H1 (cell line): Measurements from ENCODE around the gene SIGLEC7. TPM values are rescaled to one million over a fixed set of nuclear protein-coding genes. Genes with fewer than 3 reads are reported as not detected.

Source experiments
- CTCF ChIA-PET: fragments of 300-600 bp; sonication (Branson Sonifier 250); formaldehyde crosslinking; loops from one replicate; lab custom pipeline; 2021; ENCODE audit not compliant: partially characterized antibody; lab: Charles Lee
- POLR2A ChIA-PET: fragments of 300-600 bp; sonication (Branson Sonifier 250); formaldehyde crosslinking; loops from one replicate; lab custom pipeline; 2021; ENCODE audit warnings: inconsistent platforms; ENCODE audit not compliant: partially characterized antibody; lab: Charles Lee
- DNase-seq, 2 experiments: peaks; one replicate each; pipeline versions ENCODE4 v3.0.0 to v3.0.0-alpha.2; 2010 to 2022; ENCODE audit warnings: low spot score in 2 of 2, low read depth in 1 of 2, mixed read lengths in 1 of 2
- FAIRE-seq: peaks from 2 replicates; lab custom pipeline; 2011; peaks lifted over from hg19 to GRCh38; lab: Jason Lieb, UNC
- H2AFZ ChIP-seq: 2 replicates; pipeline ENCODE4 v1.8.1; 2012; ENCODE audit warnings: low read length, inconsistent platforms
- H2AK5ac ChIP-seq: 2 replicates; pipeline ENCODE4 v1.6.1; 2013; ENCODE audit warnings: low read depth, low read length
- H2BK120ac ChIP-seq: replicated peaks from 2 replicates; pipeline ENCODE3; 2013; ENCODE audit warnings: low read depth, low read length, inconsistent platforms
- H2BK12ac ChIP-seq: 2 replicates; pipeline ENCODE4 v1.6.1; 2013; ENCODE audit warnings: low read depth, low read length
- H2BK15ac ChIP-seq: 2 replicates; pipeline ENCODE4 v1.6.1; 2013; ENCODE audit warnings: low read length
- H2BK20ac ChIP-seq: 2 replicates; pipeline ENCODE4 v1.6.1; 2013; ENCODE audit warnings: low read length
- H2BK5ac ChIP-seq: 2 replicates; pipeline ENCODE4 v1.6.1; 2013; ENCODE audit warnings: low read depth, low read length
- H3K14ac ChIP-seq: 2 replicates; pipeline ENCODE4 v1.6.1; 2013; ENCODE audit warnings: inconsistent platforms; ENCODE audit not compliant: insufficient read length
- H3K18ac ChIP-seq: 2 replicates; pipeline ENCODE4 v1.6.1; 2013; ENCODE audit warnings: low read length; ENCODE audit errors: extremely low read depth
- H3K23ac ChIP-seq: 2 replicates; pipeline ENCODE4 v1.6.1; 2013; ENCODE audit warnings: inconsistent platforms; ENCODE audit not compliant: insufficient read length
- H3K23me2 ChIP-seq: 2 replicates; pipeline ENCODE4 v1.6.1; 2013; ENCODE audit warnings: low read depth, low read length
- H3K27ac ChIP-seq: 2 replicates; pipeline ENCODE4 v1.6.1; 2011; ENCODE audit warnings: low read depth, low read length, inconsistent platforms
- H3K27me3 ChIP-seq, 4 experiments: replicated peaks in 1 of 4; 1 replicate in 1 of 4; 2 replicates in 3 of 4; pipeline versions ENCODE4 v1.6.1 to v1.8.1; 2011 to 2013; ENCODE audit warnings: low read length in 3 of 4, mild to moderate bottlenecking in 3 of 4, inconsistent platforms in 2 of 4, mixed read lengths in 2 of 4, moderate library complexity in 1 of 4; ENCODE audit not compliant: control insufficient read depth in 3 of 4, insufficient read depth in 3 of 4; ENCODE audit errors: extremely low read depth in 1 of 4
- H3K36me3 ChIP-seq, 4 experiments: 2 replicates each; pipeline versions ENCODE4 v1.6.1 to v1.8.1; 2011 to 2013; ENCODE audit warnings: mild to moderate bottlenecking in 4 of 4, low read length in 3 of 4, moderate library complexity in 2 of 4, control low read depth in 1 of 4, inconsistent platforms in 1 of 4; ENCODE audit not compliant: insufficient read depth in 4 of 4, control insufficient read depth in 2 of 4
- H3K4ac ChIP-seq: replicated peaks from 2 replicates; pipeline ENCODE3; 2013; ENCODE audit warnings: low read length, low read depth, mixed read lengths, inconsistent platforms; ENCODE audit not compliant: insufficient read length
- H3K4me1 ChIP-seq, 4 experiments: replicated peaks in 1 of 4; 1 replicate in 1 of 4; 2 replicates in 3 of 4; pipeline versions ENCODE4 v1.6.1 to v1.8.1; 2011 to 2013; ENCODE audit warnings: low read length in 3 of 4, inconsistent platforms in 2 of 4, mixed read lengths in 1 of 4; ENCODE audit not compliant: insufficient read depth in 4 of 4, control insufficient read depth in 3 of 4
- H3K4me2 ChIP-seq, 2 experiments: 2 replicates each; pipeline versions ENCODE4 v1.6.1 to v1.8.1; 2011 to 2013; ENCODE audit warnings: low read depth in 2 of 2, low read length in 2 of 2, control low read depth in 1 of 2, inconsistent platforms in 1 of 2, mild to moderate bottlenecking in 1 of 2; ENCODE audit not compliant: insufficient read depth in 1 of 2
- H3K4me3 ChIP-seq, 4 experiments: fragments of 200-600, 300-600 bp in 1 of 4; sonication (generic), shearing (Covaris generic), sonication (Bioruptor Twin) in 1 of 4; 2 replicates each; pipeline versions ENCODE4 v1.5.1 to v1.8.1; 2011 to 2016; ENCODE audit warnings: low read length in 4 of 4, low read depth in 3 of 4, control low read depth in 2 of 4, inconsistent platforms in 2 of 4, mild to moderate bottlenecking in 2 of 4, mixed read lengths in 1 of 4, moderate library complexity in 1 of 4; ENCODE audit not compliant: insufficient read depth in 2 of 4; ENCODE audit errors: extremely low read depth in 1 of 4
- H3K56ac ChIP-seq: replicated peaks from 2 replicates; pipeline ENCODE3; 2013; ENCODE audit warnings: low read depth, mild to moderate bottlenecking, mixed read lengths, low read length, inconsistent platforms; ENCODE audit not compliant: insufficient read length
- H3K79me1 ChIP-seq: 2 replicates; pipeline ENCODE4 v1.6.1; 2013; ENCODE audit warnings: low read depth, low read length, control low read depth
- H3K79me2 ChIP-seq, 2 experiments: 2 replicates each; pipeline versions ENCODE4 v1.6.1 to v1.8.1; 2012 to 2013; ENCODE audit warnings: low read length in 2 of 2, mild to moderate bottlenecking in 2 of 2, inconsistent platforms in 1 of 2; ENCODE audit not compliant: insufficient read depth in 2 of 2, control insufficient read depth in 1 of 2
- H3K9ac ChIP-seq, 4 experiments: replicated peaks in 1 of 4; 1 replicate in 1 of 4; 2 replicates in 3 of 4; pipeline versions ENCODE4 v1.6.1 to v1.8.1; 2011 to 2013; ENCODE audit warnings: low read depth in 3 of 4, low read length in 3 of 4, control low read depth in 2 of 4, mild to moderate bottlenecking in 2 of 4, moderate library complexity in 2 of 4, inconsistent platforms in 1 of 4; ENCODE audit errors: extremely low read depth in 1 of 4
- H3K9me3 ChIP-seq, 2 experiments: 2 replicates each; pipeline versions ENCODE4 v1.6.1 to v1.8.1; 2012 to 2013; ENCODE audit warnings: mild to moderate bottlenecking in 2 of 2, moderate library complexity in 2 of 2, control low read depth in 1 of 2, inconsistent platforms in 1 of 2, low read depth in 1 of 2, low read length in 1 of 2, mixed read lengths in 1 of 2; ENCODE audit not compliant: insufficient read depth in 2 of 2
- H4K20me1 ChIP-seq, 2 experiments: replicated peaks in 1 of 2; 2 replicates each; pipeline versions ENCODE3 to v1.8.1; 2011 to 2013; ENCODE audit warnings: inconsistent platforms in 2 of 2, low read length in 2 of 2, mild to moderate bottlenecking in 1 of 2; ENCODE audit not compliant: insufficient read depth in 2 of 2, control insufficient read depth in 1 of 2
- H4K5ac ChIP-seq: 2 replicates; pipeline ENCODE4 v1.6.1; 2013; ENCODE audit warnings: low read length, low read depth, mixed read lengths, inconsistent platforms; ENCODE audit not compliant: insufficient read length
- H4K8ac ChIP-seq: 2 replicates; pipeline ENCODE4 v1.8.0; 2013; ENCODE audit warnings: mild to moderate bottlenecking, moderate library complexity, low read length, inconsistent platforms; ENCODE audit not compliant: insufficient read depth; ENCODE audit errors: extremely low read depth
- H4K91ac ChIP-seq: replicated peaks from 2 replicates; pipeline ENCODE3; 2013; ENCODE audit warnings: low read length, mixed read lengths, inconsistent platforms; ENCODE audit not compliant: insufficient read length
- CTBP2 ChIP-seq: IDR thresholded peaks from 2 replicates; pipeline ENCODE4 v1.7.0; 2011; ENCODE audit warnings: borderline replicate concordance, mild to moderate bottlenecking, moderate library complexity, mixed read lengths, low read length; ENCODE audit not compliant: insufficient read depth, insufficient read length
- EP300 ChIP-seq, 2 experiments: IDR thresholded peaks; 1 replicate in 1 of 2; 2 replicates in 1 of 2; pipeline ENCODE4 v1.6.1; 2011 to 2012; ENCODE audit warnings: low read depth in 2 of 2, low read length in 2 of 2, mild to moderate bottlenecking in 2 of 2, borderline replicate concordance in 1 of 2, inconsistent platforms in 1 of 2, moderate library complexity in 1 of 2
- JUND ChIP-seq: IDR thresholded peaks from 2 replicates; pipeline ENCODE4 v1.6.1; 2011; ENCODE audit warnings: mild to moderate bottlenecking, improper control_type of control experiment, low read length
- SP2 ChIP-seq: IDR thresholded peaks from 2 replicates; pipeline ENCODE4 v1.6.1; 2012; ENCODE audit warnings: mild to moderate bottlenecking, low read length, inconsistent platforms
- TAF7 ChIP-seq: optimal IDR thresholded peaks from 2 replicates; pipeline ENCODE3; 2011; ENCODE audit warnings: low read depth, mild to moderate bottlenecking, inconsistent platforms, low read length, moderate library complexity, borderline replicate concordance
- TCF12 ChIP-seq: IDR thresholded peaks from 2 replicates; pipeline ENCODE4 v1.6.1; 2011; ENCODE audit warnings: low read depth, mild to moderate bottlenecking, low read length
- WGBS, 2 experiments: shearing (Covaris generic) in 1 of 2; methylation state at CpG; one replicate each; pipeline versions ENCODE4 v1.1.6 to v1.1.7; 2013 to 2015; ENCODE audit warnings: low lambda C conversion rate in 2 of 2, mixed read lengths in 2 of 2, inconsistent platforms in 1 of 2, low coverage in 1 of 2, missing lambda C conversion rate in 1 of 2; ENCODE audit not compliant: insufficient replicate concordance in 2 of 2, insufficient coverage in 1 of 2, insufficient read length in 1 of 2; ENCODE audit errors: extremely low coverage in 1 of 2, missing lambda C conversion rate in 1 of 2; 5-methylcytosine and 5-hydroxymethylcytosine counted together
- polyA plus RNA-seq, 7 experiments: library from polyadenylated mRNA; depleted of rRNA in 3 of 7; stranded (reverse) in 5 of 7; unstranded in 2 of 7; fragments of >200 nt in 5 of 7; fragments of 200-250 nt in 2 of 7; gene quantifications; 1 replicate in 5 of 7; 2 replicates in 1 of 7; 4 replicates in 1 of 7; pipeline versions ENCODE4 v1.2.1 to v1.2.3, GENCODE V29; 2011 to 2013; ENCODE audit warnings: missing spikeins in 2 of 7, mixed read lengths in 2 of 7
- total RNA-seq: library from RNA; stranded (reverse); fragmentation: NEBNext Ultra II Directional; extraction: Animal tissue kit (Norgen Biotek cat#: 25700); gene quantifications from 2 replicates; pipeline ENCODE4 v1.2.1, GENCODE V29; 2021

The SIGLEC7 gene
- total and polyA plus RNA-seq, 2 of the 8 experiments (the other 6 are each of a cell fraction or from before 2014, with no cell fraction given) = not detected

DNA sequence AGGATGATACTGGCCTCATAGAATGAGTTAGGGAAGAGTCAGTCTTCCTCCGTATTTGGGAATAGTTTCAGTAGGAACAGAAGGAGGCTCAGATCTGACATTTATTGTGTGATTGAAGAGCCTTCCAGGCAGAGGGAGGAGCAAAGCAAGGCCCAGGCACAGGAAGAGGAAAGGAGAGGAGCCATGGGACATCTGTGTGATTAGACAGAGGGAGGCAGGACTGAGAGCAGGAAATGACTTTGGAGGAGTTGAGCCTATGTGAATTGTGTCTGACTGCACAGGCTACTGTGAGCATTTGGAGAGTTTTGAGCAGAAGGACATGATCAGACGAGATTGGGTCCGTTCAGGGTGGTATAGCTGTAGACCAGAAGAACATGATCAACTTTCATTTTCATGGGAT, 8.5 kb downstream of the SIGLEC7 start:
- no peak overlapping the region for H3K18ac ChIP-seq
- no peak overlapping the region for H3K56ac ChIP-seq
- TF ChIP-seq TCF12 (no peak), SP2 (no peak), TAF7 (no peak), JUND (no peak), CTBP2 (no peak), EP300 (IDR thresholded peaks at IDR 0.05; ENCODE audit: borderline replicate concordance in 1 of 2, low read depth in 2 of 2, low read length in 2 of 2) (no peak)
- TF ChIP-seq, all 59 proteins: peak for 0
- H2BK5ac ChIP-seq = no peak overlapping the region
- no peak overlapping the region for H2AK5ac ChIP-seq
- no peak overlapping the region for H3K4me3 ChIP-seq
- DNase-seq = no peak
- H2BK20ac ChIP-seq = no peak overlapping the region
- H2BK15ac ChIP-seq = no peak overlapping the region
- POLR2A ChIA-PET = no interaction called here
- H3K4me1 ChIP-seq = no peaks in the 10 kb centered on the region; a peak in 1 of 7 replicates
- H3K9ac ChIP-seq = no peak overlapping the region
- no peaks in the 10 kb centered on the region for H4K20me1 ChIP-seq
- H4K91ac ChIP-seq = no peak overlapping the region
- CTCF ChIA-PET = no interaction called here
- no peaks in the 10 kb centered on the region for H3K79me1 ChIP-seq
- no peaks in the 10 kb centered on the region for H3K23me2 ChIP-seq
- 0 out of 4 replicates have a peak, but pooled peaks cover 0 to 2% of the 10 kb centered on the region in 2 experiments for H3K9me3 ChIP-seq
- no peak overlapping the region for H3K27ac ChIP-seq
- H4K5ac ChIP-seq = no peak overlapping the region
- no peak overlapping the region for H3K14ac ChIP-seq
- H4K8ac ChIP-seq = no peak overlapping the region
- H2AFZ ChIP-seq = no peak overlapping the region
- H3K79me2 ChIP-seq = no peaks in the 10 kb centered on the region
- H3K4ac ChIP-seq = no peak overlapping the region
- WGBS, 2 experiments = 82% methylated on average over 3 of the region's 3 CpGs; no CpG with 5 or more reads in 1 of the 2 experiments
- no peaks in the 10 kb centered on the region for H3K27me3 ChIP-seq
- H2BK120ac ChIP-seq = no peak overlapping the region
- no peak overlapping the region for H3K23ac ChIP-seq
- no peak overlapping the region for H2BK12ac ChIP-seq
- H3K36me3 ChIP-seq = no peaks in the 10 kb centered on the region
- no peak for FAIRE-seq
- no peak overlapping the region for H3K4me2 ChIP-seq
